Activated CD4-positive, alpha-beta T cell treated with anti-CD3 and anti-CD28 coated beads, Interleukin-2, amount 50 U/mL, for 24 hours (primary cell): ENCODE data around the gene ITM2C.

ENCODE experiments used
- DNase-seq, 2 donors: peaks; one replicate each; pipeline ENCODE4 v3.0.0-alpha.2; 2020; ENCODE audit warnings: low read depth in 1 of 2, low spot score in 1 of 2

Gene ITM2C

DNA sequence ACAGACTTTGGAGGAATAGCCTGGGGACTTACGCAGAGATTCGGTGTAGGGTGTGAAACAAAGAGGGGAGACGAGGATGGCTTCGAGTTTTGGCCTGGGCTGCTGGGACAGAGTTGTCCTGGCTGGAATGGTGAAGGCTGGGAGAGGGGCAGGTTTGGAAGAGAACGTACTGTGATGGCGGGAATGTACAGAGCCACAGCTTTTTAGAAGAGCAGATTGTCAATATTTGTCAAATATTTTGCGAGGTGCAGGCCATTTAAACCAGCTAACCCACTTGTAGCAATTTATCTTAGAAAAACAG, 14.4 kb upstream of the ITM2C start:
- no peak for DNase-seq

DNA sequence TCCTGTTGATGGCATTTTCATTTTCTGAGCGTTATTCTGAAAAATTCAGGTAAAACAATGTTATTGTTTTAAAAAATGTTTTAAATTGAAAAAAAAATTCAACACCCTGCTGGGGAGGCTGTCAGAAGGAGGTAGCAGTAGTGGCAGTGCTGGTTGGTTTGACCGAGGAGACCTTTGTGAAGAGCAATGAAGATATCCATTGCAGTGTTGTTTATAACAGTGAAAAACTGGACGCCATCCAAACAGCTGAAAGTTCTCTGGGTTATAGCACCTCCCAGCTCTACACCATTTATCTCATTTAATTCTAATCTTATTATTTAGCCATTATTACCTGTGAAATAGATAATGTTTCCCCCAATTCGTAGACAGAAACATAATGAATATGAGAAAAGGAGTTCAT, 12.6 kb upstream of the ITM2C start:
- DNase-seq: no peak

DNA sequence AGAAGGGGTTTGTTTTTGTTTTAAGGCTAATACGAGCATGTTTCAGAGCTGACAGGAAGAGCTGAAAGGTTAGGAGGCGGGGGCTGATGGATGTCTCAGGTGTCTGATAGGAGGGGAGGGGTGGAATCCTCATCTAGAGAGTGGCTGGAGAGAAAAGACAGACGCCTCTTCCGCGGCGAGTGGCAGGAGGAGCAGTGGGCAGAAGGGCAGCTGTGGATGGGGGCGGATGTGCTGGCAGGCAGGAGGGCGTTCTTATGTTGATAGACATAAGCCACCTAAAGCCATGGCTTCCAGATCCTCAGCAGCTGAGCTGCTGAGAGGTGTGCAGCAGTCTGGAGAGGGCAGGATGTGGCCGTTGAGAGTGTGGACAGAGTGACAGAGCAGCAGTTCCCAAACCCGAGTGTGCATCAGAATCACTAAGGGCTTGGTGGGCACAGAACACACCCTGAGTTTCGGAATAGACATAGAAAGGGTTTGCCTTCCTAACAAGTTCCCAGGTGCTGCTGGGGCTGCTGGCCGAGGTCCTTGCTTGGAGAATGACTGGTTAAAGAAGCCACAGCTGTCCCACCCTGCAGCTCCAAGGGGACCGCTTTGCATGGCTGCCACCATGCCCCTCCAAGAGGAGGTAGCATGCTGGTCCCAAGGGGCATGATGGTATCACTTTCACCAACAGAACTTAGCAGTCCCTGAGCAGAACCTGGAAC, 3.0 kb upstream of the ITM2C start:
- DNase-seq: no peak

DNA sequence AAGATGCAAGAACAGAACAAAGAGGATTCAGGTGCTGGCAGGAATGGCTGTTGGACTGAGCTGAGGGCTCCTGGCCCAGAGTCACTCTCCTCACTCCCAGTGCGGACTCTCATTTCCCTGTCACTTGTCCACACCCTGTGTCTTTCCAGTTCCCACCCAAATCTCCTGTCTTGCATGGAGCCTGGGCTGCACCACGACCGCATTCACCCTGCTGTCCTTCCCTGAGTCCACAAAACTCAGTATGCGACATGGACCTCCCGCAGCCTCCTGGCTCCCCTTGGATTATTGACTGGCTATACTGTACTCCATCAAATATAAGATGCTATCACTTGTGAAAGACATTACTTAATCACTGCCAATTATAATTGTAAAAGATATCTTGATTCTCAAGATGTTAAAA, 2.5 kb upstream of the ITM2C start:
- DNase-seq: no peak

DNA sequence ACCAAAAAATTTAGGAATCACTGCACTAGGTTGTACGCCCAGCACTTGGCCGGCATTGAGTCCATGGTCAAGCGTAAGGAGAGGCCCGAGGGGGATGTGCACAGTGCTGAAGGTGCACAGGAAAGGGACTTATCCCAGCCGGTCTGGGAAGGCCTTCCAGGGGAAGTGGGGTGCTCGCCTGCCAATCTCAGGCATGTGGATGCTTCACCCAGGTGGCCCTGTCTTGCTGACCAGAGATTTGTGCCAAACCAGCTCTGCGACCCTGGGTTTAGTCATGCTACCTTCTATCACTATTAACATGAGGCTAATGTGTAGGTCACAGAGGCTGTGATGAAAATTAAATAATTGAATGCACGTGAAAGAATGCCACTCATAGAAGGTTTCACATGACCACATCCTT, 1.7 kb upstream of the ITM2C start:
- DNase-seq: no peak

DNA sequence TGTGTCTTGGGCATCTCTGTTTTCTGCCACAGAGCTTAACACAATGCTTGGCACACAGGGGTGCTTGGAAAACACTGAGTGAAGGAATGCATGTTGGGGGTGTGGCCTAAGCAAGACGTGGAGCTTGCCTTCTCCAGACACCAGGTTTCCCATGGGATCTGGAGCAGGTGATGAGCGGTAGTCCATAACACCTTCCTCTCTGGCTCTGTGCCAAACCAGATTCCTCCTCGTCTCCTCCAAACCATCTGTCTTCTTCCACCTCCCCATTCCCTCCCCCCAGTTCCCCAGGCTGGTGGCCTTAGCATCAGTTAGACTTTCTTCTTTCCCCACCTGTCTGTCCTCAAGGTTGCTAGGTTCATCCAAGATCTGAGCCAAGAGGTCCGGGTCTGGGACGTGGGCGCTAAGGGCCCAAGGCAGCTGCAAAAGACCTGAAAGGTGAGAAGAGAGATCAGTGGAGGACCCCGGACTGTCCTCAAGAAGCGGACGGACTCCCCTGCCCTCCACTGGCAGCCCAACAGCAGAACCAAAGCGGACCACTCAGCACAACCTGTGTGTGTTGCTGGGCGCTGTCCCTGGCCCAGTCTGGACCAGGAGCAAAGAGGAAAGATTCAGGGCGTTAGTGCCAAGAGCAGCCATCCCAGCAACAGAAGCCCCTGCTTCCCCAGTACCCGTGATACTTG, 1.2 kb upstream of the ITM2C start:
- DNase-seq: no peak

DNA sequence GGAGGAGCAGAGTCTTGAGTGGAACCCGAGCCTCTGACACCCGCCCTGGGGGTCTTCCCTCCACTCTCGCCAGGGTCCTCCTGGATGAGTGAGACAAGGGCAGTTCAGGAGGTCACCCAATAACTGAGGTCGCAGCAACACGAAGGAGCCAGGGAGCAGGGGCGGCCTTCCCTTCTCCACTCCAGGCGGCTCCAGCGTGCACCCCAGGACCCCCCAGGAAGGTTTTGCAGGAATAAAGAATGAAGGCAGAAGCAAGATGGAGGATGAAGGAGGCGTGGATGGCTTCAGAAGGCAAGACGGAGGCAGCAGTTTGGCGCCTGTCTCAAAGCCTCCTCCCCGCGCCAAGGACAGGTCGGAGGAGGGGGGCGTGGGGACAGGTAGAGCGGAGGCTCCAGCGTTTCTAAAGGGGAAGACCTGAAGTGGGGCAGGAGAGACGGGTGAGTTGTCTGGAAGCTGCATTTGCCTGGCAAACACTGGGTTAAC, 579 bp upstream of the ITM2C start:
- DNase-seq: no peak

DNA sequence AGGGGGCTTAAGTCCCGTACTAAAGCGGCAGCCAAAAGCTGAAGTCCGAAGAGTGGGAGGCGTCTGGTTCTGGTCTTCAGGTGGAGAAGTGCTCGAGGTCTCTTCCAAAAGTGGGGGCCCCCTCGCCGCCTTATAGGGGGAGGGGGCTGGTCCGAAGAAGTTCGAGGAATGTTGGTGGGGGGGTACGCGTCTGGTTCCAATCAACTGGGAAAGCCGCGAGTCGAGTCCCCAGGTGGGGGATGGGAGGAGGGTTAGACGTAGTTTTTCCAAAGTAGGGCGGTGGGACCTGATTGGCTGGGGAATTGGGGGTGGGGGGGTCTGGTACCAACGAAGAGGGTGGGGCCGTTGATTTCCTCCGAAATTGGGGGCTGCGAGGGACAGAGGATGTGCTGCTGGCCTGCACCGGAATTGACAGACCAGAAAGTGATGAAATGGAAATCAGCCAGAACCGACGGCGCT, 594 bp downstream of the ITM2C start:
- DNase-seq: no peak

DNA sequence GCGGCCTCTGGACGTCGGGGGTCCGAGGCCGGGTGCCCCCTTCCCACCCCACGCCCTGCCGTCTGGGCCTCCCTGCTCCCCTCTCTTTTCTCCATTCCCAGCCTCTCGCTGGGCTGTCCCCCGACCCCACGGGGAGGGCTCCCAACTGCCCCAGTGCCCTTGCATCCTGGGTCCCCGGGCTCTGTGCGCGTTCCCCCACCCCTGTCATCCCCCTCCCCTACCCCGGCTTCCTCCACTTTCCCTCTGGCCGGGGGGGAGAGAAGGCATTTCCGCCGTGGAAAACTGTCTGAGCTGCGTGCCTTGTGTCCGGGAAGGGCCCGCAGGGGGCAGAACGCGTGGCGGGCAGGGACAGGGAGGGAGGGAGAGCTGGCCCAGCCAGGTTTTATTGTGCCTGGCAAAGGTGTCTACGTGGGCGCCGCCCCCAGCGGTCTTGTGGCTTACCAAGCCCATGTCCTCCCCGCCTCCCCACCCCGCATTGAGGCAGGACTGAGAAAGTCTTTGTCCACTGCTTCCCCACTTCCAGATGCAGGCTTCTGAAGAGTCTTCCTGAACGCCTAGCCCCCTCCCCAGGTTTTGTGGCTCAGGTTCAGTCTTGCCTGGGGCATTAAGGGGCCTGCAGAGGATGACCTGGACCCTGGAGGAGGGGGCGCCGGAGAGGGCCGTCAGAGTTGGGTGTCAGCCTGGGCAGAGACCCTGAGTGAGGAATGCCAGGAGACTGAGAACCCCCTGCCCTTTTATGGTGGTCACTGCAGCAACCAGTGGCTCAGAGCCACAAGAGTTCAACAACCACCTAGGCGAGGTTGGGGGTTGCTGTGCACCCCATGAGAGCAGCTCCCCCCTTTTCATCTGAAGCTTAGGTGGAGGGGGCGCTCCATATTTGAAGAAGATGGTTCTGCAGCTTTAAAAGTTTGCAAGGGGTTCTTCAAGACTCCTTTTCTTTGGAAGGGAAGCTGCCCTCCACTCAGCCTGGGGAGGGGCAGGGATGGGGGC, 1.3 kb downstream of the ITM2C start:
- DNase-seq: no peak

DNA sequence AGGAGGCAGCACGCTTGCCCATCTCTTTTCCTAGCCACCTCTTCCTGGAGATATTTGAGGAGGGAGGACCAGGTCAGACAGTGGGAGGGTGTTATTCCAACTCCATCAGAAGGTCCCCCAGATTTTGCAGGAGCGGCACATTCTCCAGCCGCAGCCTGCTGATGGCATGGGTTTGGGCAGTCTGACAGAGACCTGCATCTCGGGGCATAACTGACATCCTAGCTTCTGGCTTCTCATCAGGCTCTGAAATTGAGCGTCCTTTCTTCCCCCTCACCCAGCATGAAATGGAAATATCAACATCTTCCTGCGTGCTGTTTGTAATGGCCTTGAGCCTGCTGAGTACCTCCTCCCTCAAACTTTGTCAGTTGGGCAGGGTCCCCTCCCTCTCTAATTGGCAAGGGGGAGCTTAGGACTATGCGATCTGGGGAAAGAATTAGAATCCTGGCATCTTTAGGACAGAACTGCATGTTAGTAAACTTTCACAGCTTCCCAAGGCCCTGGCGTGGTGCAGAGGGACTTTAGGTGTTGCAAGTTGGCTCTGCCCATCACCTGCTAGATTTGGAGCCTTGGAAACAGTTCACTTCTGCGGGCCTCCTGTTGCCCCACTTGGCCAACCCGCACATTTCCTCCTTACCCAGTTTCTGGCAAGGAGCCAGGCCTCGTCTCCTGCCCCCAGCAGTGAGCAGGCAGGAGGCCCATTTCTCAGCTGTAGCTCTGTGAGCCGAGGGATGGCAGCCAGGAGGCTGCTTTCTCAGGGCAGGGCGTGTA, 2.2 kb downstream of the ITM2C start:
- DNase-seq: peak in 1 of 2 donors; percentile 21

DNA sequence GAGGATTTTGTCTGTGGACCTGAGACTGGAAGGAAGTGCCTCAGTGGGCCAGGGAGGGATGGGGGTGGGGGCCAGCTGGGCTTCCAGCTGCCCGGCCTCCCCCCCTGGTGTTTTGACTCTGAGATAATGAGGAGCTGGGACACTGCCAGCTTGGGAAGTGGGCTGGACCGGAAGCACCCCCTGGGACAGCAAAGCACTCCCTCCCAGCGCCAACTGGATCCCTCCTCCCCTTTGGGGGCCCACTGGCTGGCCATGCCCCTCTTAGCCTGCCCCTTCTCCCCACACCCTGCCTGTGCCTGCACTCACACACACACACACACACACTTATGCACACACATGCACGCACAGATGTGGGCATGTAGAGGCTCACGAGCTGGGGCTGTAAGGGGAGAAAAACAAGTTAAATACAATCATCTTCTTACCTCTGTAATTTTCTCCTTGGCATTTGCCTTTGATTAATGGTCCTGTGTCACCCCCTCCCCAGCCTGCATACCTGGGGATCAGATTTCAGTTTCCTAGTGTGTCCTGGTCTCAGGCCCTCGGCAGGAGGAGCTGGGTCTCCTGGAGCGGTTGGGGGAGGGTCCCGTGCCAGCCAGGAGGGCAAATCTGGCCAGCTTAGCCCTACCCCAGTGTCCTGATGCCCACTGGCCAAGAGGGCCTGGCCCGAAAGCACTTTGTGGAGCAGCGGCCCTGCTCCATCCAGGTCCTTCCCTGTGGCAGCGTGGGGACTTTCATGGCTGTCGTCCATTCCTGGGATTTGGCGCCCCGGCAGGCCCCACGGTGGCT, 3.6 kb downstream of the ITM2C start:
- DNase-seq: no peak

DNA sequence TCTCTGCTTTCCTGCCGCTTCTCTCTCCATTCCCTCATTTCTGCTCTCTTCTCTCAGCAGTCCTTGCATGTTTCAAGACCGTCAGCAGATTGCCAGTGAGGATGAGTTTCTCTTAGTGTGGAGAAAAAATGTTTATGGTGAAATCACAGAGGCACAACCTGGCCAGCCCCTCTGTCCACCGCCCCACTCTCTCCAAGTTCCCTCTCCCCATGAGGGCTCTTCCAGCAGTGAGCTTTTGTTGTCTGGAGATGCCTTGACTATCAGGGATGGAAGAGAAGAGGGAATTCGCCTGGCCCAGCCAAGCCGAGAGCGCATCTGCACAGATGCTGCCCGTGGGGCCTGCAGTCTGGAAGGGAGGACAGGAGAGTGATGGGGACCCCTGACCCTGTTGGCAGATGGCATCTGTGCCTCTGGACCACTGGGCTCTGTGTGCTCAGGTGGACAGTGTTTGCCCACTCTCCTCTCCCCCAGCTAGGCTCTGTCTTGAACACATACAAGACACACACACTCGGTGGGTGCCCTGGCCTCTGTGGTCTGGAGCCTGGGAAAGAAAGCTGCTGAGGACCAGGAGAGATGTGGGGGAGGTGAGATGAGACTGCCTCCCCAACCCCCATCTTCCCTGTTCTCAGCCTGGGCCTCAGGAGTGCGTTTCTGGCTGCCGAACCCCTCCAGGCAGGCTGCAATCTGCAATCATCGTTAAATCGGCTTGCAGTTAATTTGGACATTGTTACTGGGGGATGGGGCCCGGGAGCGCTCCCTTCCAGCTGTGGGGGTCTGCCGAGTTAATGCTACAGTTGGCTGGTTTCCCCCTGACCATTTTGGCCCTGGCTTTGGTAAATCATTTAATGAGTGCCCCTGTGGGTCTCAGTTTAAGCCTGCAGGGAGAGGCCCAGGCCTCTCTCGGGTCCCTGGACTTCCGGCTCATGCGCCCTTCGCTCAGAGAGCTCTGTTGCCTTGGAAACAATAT, 4.5 kb downstream of the ITM2C start:
- DNase-seq: no peak

DNA sequence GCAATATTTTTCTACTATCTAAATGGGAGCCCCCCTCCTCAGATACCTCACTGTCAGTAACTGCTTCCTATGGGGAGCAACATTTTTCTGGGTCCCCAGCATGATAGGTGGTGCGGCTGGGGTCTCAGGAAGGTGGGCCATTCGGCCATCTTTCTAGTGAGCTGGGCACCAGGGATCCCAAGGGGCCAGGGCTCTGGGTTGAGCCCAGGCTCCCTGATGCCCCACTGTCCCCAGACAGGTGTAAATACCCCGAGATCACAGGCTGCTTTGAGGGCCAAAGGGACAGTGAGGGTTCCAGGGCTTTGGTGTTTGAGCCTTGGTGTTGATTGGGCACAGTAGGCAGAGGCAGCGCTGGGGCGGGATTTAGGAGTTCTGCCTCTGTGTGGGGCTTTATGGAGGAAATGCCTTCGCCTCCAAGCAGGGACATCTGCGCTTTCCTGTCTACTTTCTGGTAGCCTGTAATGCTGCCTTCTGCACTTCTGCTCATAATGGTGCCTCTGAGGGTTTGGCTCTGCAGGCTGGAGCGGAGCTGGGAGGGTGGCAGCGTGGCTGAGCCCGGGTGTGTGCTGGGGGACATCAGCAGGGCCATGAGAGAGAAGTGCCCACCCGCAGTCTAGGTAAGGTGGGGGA, 5.3 kb downstream of the ITM2C start:
- DNase-seq: no peak

DNA sequence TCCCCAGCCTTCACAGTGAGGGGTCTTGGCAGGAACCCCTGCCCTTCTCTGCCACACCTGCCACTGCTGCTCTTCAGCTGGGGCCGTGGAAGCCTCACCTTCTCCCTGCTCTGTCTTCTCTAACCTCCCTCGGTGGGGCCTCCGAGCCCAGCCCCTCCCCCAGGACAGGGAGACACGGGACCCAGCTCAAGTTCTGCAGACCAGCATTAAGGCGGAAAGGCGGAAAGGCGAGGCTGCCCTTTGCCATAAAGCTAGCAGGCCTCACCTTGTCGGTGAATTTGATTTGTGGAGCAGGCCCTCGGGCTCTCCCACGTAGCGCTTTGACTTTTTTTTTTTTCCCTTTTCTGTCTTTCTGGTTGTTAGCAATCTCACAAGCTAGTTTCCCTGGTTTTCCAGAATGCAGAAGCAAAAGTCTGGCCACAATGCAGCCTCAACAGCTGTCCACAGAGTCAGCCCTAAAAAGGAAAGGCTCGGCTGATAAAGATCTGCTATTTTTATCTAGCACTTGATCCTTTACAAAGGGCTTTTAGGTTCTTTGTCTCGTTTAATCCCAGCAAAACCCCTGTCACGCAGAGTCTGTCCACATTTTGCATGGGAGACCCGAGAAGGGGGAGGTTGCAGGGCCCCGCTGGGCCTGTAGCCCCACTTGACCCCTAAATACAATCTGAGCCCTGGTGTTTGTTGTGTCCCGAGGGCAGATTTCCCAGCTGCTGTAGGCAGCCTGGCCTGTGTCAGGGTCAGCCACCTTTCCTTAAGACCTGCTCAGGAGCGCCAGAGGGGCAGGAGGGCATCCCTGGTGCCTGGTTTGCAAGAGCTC, 6.0 kb downstream of the ITM2C start:
- no peak for DNase-seq

DNA sequence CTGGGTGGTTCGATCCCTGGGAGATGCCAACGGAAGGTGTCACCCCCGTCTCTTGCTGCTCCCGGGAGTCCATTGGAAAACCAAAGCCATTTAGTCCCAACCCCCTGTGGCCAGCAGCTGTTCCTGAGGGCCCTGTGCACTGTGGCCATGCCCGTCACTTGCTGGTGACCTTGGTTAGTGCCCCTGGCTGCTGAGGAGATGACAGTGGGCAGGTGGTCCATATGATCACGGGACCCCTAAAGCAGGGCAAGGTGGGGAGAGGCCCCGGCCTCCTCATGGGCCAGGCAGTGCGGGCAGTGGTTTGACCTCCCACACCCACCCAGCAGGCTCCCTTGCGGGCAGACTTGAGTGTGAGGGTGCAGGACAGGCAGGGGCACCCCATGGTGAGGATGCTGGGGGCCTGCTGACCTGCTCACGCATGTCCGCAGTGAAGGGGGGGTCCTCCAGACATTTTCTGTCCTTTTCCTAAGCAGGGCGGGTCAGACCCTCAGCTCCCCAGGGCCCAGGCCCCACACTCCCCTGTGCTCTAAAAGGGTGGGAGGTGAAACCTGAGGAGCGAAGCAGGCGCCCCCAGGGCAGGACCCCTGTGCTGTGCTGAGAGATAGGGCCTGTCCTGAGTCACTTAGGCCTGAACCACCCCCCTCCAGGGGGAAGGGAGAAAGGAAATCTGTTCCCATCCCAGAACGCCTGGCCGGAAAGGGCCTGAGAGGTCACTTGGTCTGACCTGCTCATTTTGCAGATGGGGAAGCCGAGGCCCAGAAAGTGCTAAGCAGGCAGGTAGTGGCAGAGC, 6.8 kb downstream of the ITM2C start:
- no peak for DNase-seq

DNA sequence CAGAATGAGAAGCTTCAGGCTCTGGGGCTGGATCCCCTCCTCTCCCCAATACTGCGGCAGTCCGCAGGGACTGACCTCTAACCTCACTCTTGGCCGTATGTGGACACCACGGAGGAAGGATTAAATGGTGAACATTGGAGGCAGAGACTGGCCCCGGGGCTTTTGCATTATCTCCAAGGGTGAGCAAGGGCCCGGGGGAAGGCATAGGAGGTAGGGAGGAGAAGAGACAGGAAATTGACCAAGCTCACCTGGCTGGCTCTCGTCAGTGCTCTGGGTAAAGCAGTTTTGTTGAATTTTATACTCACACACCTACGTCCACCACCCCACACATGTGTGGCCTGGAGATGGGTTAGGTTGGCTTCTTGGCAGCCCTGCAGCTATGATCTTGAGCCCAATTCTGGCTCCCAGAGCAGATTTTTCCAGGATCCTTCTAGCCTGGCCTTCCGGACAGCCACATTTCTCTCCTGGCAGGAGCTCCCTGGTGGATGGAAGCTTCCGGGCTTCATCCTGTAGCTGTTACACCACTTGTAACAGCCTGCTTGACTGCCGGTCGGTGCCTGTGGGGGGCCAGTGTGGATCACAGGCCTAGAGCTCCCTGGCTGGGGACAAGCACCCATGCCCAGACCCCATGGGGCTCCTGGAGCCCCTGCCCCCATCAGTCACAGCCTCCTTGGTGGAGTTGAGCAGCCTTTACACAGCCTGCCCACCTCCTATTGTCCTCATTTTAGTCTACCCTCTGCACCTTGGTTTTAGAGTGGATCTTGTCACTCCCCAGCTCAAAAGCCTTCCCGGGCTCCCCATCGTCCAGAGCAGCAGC, 7.6 kb downstream of the ITM2C start:
- no peak for DNase-seq
